Astrocyte (in vitro differentiated cells and primary cell): Measurements from ENCODE around the gene LRRC17. TPM values are rescaled to one million over a fixed set of nuclear protein-coding genes. Genes with fewer than 3 reads are reported as not detected.

Experiments used
- DNase-seq: peaks from one replicate; pipeline ENCODE4 v3.0.0-alpha.2; 2010; ENCODE audit warnings: low read depth
- FAIRE-seq: peaks from 2 replicates; lab custom pipeline; 2011; peaks lifted over from hg19 to GRCh38; lab: Jason Lieb, UNC
- H2AFZ ChIP-seq: 2 replicates; pipeline ENCODE4 v1.6.0; 2012; ENCODE audit warnings: low read depth, low read length, inconsistent platforms
- H3K27ac ChIP-seq: 2 replicates; pipeline ENCODE4 v1.5.1; 2011; ENCODE audit warnings: low read depth, low read length, inconsistent platforms
- H3K27me3 ChIP-seq: 2 replicates; pipeline ENCODE4 v1.6.0; 2011; ENCODE audit warnings: low read length, inconsistent platforms; ENCODE audit not compliant: insufficient read depth
- H3K36me3 ChIP-seq: 2 replicates; pipeline ENCODE4 v1.5.1; 2011; ENCODE audit warnings: low read length, inconsistent platforms; ENCODE audit not compliant: insufficient read depth
- H3K4me1 ChIP-seq: 2 replicates; pipeline ENCODE4 v1.5.1; 2011; ENCODE audit warnings: low read length, inconsistent platforms; ENCODE audit not compliant: insufficient read depth
- H3K4me2 ChIP-seq: 2 replicates; pipeline ENCODE4 v1.6.0; 2012; ENCODE audit warnings: low read length, inconsistent platforms
- H3K4me3 ChIP-seq: 2 replicates; pipeline ENCODE4 v1.5.1; 2011; ENCODE audit warnings: low read depth, mild to moderate bottlenecking, low read length, inconsistent platforms; ENCODE audit not compliant: insufficient read depth
- H3K79me2 ChIP-seq: 2 replicates; pipeline ENCODE4 v1.6.0; 2012; ENCODE audit warnings: mild to moderate bottlenecking, low read length, inconsistent platforms; ENCODE audit not compliant: insufficient read depth
- H3K9ac ChIP-seq: 2 replicates; pipeline ENCODE4 v1.6.0; 2012; ENCODE audit warnings: mild to moderate bottlenecking, low read length, inconsistent platforms
- H3K9me3 ChIP-seq: 2 replicates; pipeline ENCODE4 v1.5.1; 2012; ENCODE audit warnings: low read depth, mild to moderate bottlenecking, low read length, inconsistent platforms; ENCODE audit not compliant: insufficient read depth
- H4K20me1 ChIP-seq: 2 replicates; pipeline ENCODE4 v1.6.0; 2012; ENCODE audit warnings: low read length, inconsistent platforms; ENCODE audit not compliant: insufficient read depth
- H3K27ac Mint-ChIP-seq: one replicate; pipeline ENCODE4 v1.8.0; 2021; ENCODE audit warnings: mild to moderate bottlenecking, mixed read lengths; ENCODE audit not compliant: unreplicated experiment
- H3K27me3 Mint-ChIP-seq: one replicate; pipeline ENCODE4 v1.8.0; 2021; ENCODE audit warnings: low read depth, mixed read lengths; ENCODE audit not compliant: unreplicated experiment
- H3K36me3 Mint-ChIP-seq: one replicate; pipeline ENCODE4 v1.8.0; 2021; ENCODE audit warnings: low read depth, mixed read lengths; ENCODE audit not compliant: unreplicated experiment
- H3K4me1 Mint-ChIP-seq: one replicate; pipeline ENCODE4 v1.8.0; 2021; ENCODE audit warnings: low read depth, mixed read lengths; ENCODE audit not compliant: unreplicated experiment
- H3K4me3 Mint-ChIP-seq: one replicate; pipeline ENCODE4 v1.8.0; 2021; ENCODE audit warnings: mild to moderate bottlenecking, moderate library complexity, mixed read lengths; ENCODE audit not compliant: unreplicated experiment
- H3K9me3 Mint-ChIP-seq: one replicate; pipeline ENCODE4 v1.8.0; 2021; ENCODE audit warnings: mild to moderate bottlenecking, mixed read lengths; ENCODE audit not compliant: unreplicated experiment
- EZH2 ChIP-seq: IDR thresholded peaks from 2 replicates; pipeline ENCODE4 v1.6.1; 2012; ENCODE audit warnings: mild to moderate bottlenecking, low read length, inconsistent platforms; ENCODE audit not compliant: insufficient read depth
- total RNA-seq: library from RNA; stranded (reverse); gene quantifications from 2 replicates; pipeline ENCODE4 v1.2.1, GENCODE V29; 2021
- TF ChIP-seq, protein P1 (sequence below): IDR thresholded peaks from 2 replicates; pipeline ENCODE4 v1.5.1; 2011; ENCODE audit warnings: low read depth, mild to moderate bottlenecking, inconsistent platforms, low read length, moderate library complexity; ENCODE audit not compliant: insufficient read depth

LRRC17 gene
- total RNA-seq, 1 donor from 2014 or later, result 63.4 TPM

DNA sequence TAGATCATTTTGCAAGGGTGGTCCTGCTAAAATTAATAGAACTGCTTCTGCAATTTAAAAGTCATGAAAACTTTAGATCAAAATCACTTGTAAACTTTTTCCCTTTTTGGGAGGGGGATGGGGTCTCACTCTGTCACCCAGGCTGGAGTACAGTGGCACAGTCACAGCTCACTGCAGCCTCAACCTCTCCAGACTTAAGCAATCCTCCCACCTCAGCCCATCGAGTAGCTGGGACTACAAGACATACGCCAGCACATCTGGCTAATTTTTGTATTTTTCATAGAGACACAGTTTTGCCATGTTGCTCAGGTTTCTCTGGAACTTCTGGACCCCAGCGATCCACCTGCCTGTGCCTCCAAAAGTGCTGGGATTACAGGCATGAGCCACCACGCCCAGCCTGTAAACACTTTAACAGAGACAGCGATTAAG is 79.7 kb downstream of the LRRC17 start:
- TF ChIP-seq, protein P1, sequence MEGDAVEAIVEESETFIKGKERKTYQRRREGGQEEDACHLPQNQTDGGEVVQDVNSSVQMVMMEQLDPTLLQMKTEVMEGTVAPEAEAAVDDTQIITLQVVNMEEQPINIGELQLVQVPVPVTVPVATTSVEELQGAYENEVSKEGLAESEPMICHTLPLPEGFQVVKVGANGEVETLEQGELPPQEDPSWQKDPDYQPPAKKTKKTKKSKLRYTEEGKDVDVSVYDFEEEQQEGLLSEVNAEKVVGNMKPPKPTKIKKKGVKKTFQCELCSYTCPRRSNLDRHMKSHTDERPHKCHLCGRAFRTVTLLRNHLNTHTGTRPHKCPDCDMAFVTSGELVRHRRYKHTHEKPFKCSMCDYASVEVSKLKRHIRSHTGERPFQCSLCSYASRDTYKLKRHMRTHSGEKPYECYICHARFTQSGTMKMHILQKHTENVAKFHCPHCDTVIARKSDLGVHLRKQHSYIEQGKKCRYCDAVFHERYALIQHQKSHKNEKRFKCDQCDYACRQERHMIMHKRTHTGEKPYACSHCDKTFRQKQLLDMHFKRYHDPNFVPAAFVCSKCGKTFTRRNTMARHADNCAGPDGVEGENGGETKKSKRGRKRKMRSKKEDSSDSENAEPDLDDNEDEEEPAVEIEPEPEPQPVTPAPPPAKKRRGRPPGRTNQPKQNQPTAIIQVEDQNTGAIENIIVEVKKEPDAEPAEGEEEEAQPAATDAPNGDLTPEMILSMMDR, result no peak
- no peak for TF ChIP-seq EZH2
- H3K9me3 ChIP-seq, result no peaks in the 10 kb centered on the region
- Mint-ChIP-seq H3K27ac (no peak overlapping the region), H3K9me3 (peaks cover 7% of the 10 kb centered on the region), H3K4me3 (no peak overlapping the region), H3K36me3 (no peaks in the 10 kb centered on the region), H3K4me1 (peaks cover 16% of the 10 kb centered on the region), H3K27me3 (no peaks in the 10 kb centered on the region)
- H3K4me2 ChIP-seq, result peak overlapping the region; percentile 69
- no peaks in the 10 kb centered on the region for H3K79me2 ChIP-seq
- DNase-seq (no peak), FAIRE-seq (no peak)
- peaks cover 36% of the 10 kb centered on the region for H3K4me1 ChIP-seq
- peak overlapping the region; percentile 76 for H3K9ac ChIP-seq
- H3K27me3 ChIP-seq, result no peaks in the 10 kb centered on the region
- peak overlapping the region; percentile 97 for H3K27ac ChIP-seq
- H2AFZ ChIP-seq, result no peak overlapping the region
- no peaks in the 10 kb centered on the region for H3K36me3 ChIP-seq
- no peak overlapping the region for H3K4me3 ChIP-seq
- no peaks in the 10 kb centered on the region for H4K20me1 ChIP-seq

- Histone ChIP-seq H3K9ac (peak overlapping the region; percentile 76), H3K36me3 (no peaks in the 10 kb centered on the region), H3K4me2 (peak overlapping the region; percentile 69), H3K4me1 (peaks cover 36% of the 10 kb centered on the region), H3K4me3 (no peak overlapping the region), H3K27ac (peak overlapping the region; percentile 97), H3K27me3 (no peaks in the 10 kb centered on the region), H3K79me2 (no peaks in the 10 kb centered on the region), H2AFZ (no peak overlapping the region), H4K20me1 (no peaks in the 10 kb centered on the region), H3K9me3 (no peaks in the 10 kb centered on the region)
- H3K36me3 Mint-ChIP-seq, result no peaks in the 10 kb centered on the region
- TF ChIP-seq, protein P1, result no peak
- TF ChIP-seq EZH2, result no peak
- no peak overlapping the region for H3K4me3 Mint-ChIP-seq
- FAIRE-seq (peak; percentile 54), DNase-seq (peak; percentile 98)
- H3K27ac Mint-ChIP-seq, result no peak overlapping the region
- H3K4me1 Mint-ChIP-seq, result peaks cover 14% of the 10 kb centered on the region
- H3K27me3 Mint-ChIP-seq, result no peaks in the 10 kb centered on the region
- H3K9me3 Mint-ChIP-seq, result peaks cover 5% of the 10 kb centered on the region
These were observed 80.3 kb downstream of the LRRC17 start for GRCh38 chr7:102992938-102993717.

DNA sequence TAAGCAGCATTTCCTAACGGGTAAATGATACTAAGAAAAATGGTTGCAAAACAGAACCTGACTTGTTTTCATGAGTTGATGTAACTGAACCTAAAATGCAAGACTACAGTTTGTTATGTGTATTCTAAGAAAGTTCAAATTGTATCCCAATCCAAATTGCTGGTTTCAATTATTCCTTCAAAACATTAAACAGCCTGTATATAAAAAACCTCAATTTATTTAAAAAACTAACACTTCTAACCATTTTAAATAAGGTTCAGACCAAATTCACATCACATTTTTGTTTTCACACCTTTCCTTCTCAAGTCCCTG is 80.9 kb downstream of the LRRC17 start:
- TF ChIP-seq EZH2, result no peak
- TF ChIP-seq, protein P1, result no peak
- H4K20me1 ChIP-seq, result no peaks in the 10 kb centered on the region
- H3K4me2 ChIP-seq, result peak overlapping the region; percentile 69
- no peaks in the 10 kb centered on the region for H3K9me3 ChIP-seq
- H3K4me3 Mint-ChIP-seq, result no peak overlapping the region
- no peak overlapping the region for H2AFZ ChIP-seq
- no peak overlapping the region for H3K4me3 ChIP-seq
- FAIRE-seq, result no peak
- H3K27me3 ChIP-seq, result no peaks in the 10 kb centered on the region
- peak overlapping the region; percentile 65 for H3K9ac ChIP-seq
- H3K36me3 Mint-ChIP-seq, result no peaks in the 10 kb centered on the region
- H3K27ac Mint-ChIP-seq, result peak overlapping the region; percentile 34
- H3K79me2 ChIP-seq, result no peaks in the 10 kb centered on the region
- H3K36me3 ChIP-seq, result no peaks in the 10 kb centered on the region
- H3K27me3 Mint-ChIP-seq, result no peaks in the 10 kb centered on the region
- H3K9me3 Mint-ChIP-seq, result peaks cover 4% of the 10 kb centered on the region
- DNase-seq, result no peak
- H3K4me1 Mint-ChIP-seq, result peaks cover 11% of the 10 kb centered on the region
- H3K27ac ChIP-seq, result peak overlapping the region; percentile 97
- peaks cover 36% of the 10 kb centered on the region for H3K4me1 ChIP-seq
